RWPE2 (cell line): Measurements from ENCODE around the gene RMND5A.

Source experiments
- ATAC-seq: fragments of 200-7000 bp; cut with Tn5 transposase; 3 replicates; pipeline ENCODE4 v1.9.1; 2021; ENCODE audit warnings: low read depth
- DNase-seq: peaks from one replicate; pipeline ENCODE4 v3.0.0-alpha.2; 2020; ENCODE audit warnings: low spot score
- H3K27ac ChIP-seq: fragments of 450-650 bp; 2 replicates; pipeline ENCODE4 v1.5.1; 2017; ENCODE audit warnings: mild to moderate bottlenecking; ENCODE audit not compliant: poor library complexity, severe bottlenecking
- H3K27me3 ChIP-seq: fragments of 250-450 bp; sonication (Bioruptor Pico); 2 replicates; pipeline ENCODE4 v1.5.1; 2021; ENCODE audit warnings: mild to moderate bottlenecking, moderate library complexity; ENCODE audit not compliant: insufficient read depth, poor library complexity, severe bottlenecking
- H3K36me3 ChIP-seq: fragments of 250-450 bp; sonication (Bioruptor Pico); 2 replicates; pipeline ENCODE4 v1.5.1; 2020; ENCODE audit warnings: low read depth, mild to moderate bottlenecking, moderate library complexity
- H3K4me1 ChIP-seq: fragments of 250-450 bp; sonication (Bioruptor Pico); 2 replicates; pipeline ENCODE4 v1.5.1; 2021; ENCODE audit warnings: mild to moderate bottlenecking, moderate library complexity; ENCODE audit not compliant: insufficient read depth, poor library complexity, severe bottlenecking
- H3K4me3 ChIP-seq: fragments of 250-450 bp; sonication (Bioruptor Pico); 2 replicates; pipeline ENCODE4 v1.5.1; 2021; ENCODE audit warnings: mild to moderate bottlenecking, moderate library complexity; ENCODE audit not compliant: severe bottlenecking
- H3K9me3 ChIP-seq: fragments of 250-450 bp; sonication (Bioruptor Pico); 2 replicates; pipeline ENCODE4 v1.5.1; 2021; ENCODE audit warnings: mild to moderate bottlenecking, moderate library complexity; ENCODE audit not compliant: severe bottlenecking
- CTCF ChIP-seq: fragments of 450-650 bp; IDR thresholded peaks from one replicate; pipeline ENCODE4 v1.5.1; 2017; ENCODE audit warnings: mild to moderate bottlenecking, moderate library complexity; ENCODE audit not compliant: poor library complexity, severe bottlenecking

Gene RMND5A

DNA sequence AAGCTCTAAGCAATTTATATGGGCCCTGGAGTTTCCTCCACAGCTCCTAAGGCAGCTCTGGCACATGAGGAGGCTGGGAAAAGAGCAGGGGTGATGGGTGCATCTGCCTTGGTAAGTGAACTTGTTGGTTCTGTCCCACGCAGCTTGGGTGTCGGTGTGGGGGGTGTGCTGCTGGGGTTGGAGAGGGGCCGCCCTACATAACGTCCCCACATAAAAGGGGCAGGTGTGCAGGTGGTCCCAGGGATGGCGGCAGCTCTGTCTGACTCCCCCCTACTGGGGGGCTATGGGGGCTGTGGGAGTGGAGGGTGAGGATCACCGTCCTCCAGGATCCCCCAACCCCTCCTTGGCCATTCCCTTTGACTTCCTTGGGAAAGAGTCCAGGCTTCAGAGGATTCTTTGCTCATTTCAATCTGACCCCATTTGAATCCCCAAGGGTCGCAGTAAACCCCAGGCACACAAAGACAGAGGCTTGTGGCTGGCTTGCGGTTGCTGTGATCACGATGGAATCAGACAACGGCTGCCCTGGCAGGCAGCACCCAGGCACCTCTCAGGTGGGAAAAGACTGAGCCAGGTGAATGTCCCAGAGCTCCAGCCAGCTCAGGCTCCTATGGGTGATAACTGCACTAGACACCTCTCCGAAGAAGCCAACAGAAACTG is 105.1 kb downstream of the RMND5A start:
- no peaks in the 10 kb centered on the region for H3K9me3 ChIP-seq
- no peak overlapping the region for H3K27ac ChIP-seq
- no peaks in the 10 kb centered on the region for H3K27me3 ChIP-seq
- H3K4me1 ChIP-seq: no peaks in the 10 kb centered on the region
- DNase-seq: no peak
- TF ChIP-seq CTCF: no peak
- no peak overlapping the region for H3K4me3 ChIP-seq
- H3K36me3 ChIP-seq: no peaks in the 10 kb centered on the region
- ATAC-seq: no peak

- ATAC-seq: no peak
- Histone ChIP-seq H3K27me3 (no peaks in the 10 kb centered on the region), H3K4me3 (no peak overlapping the region), H3K9me3 (no peaks in the 10 kb centered on the region), H3K27ac (no peak overlapping the region), H3K36me3 (no peaks in the 10 kb centered on the region), H3K4me1 (no peaks in the 10 kb centered on the region)
- no peak for TF ChIP-seq CTCF
- no peak for DNase-seq
These were observed 105.7 kb downstream of the RMND5A start for GRCh38 chr2:86825693-86826381.

GRCh38 chr2:86826951-86827350 is 106.9 kb downstream of the RMND5A start:
- TF ChIP-seq CTCF: no peak
- no peaks in the 10 kb centered on the region for H3K27me3 ChIP-seq

More at GRCh38 chr2:86826951-86827350, 106.9 kb downstream of the RMND5A start:
- Histone ChIP-seq H3K36me3 (no peaks in the 10 kb centered on the region), H3K4me1 (no peaks in the 10 kb centered on the region), H3K27ac (no peak overlapping the region), H3K9me3 (no peaks in the 10 kb centered on the region), H3K4me3 (no peak overlapping the region)
- no peak for DNase-seq
- no peak for ATAC-seq
